ENCODE results near the gene PSAT1.

- no peak for TF ChIP-seq CTCF (conservative IDR thresholded peaks at IDR 0.05)
- TF ChIP-seq ZFX (IDR thresholded peaks at IDR 0.05): no peak
Observed at GRCh38 chr9:78309066-78309465, 12.1 kb downstream of the PSAT1 start.

Measured in C4-2B (cell line).